ENCODE measurements around the gene RBMS3.

Gene RBMS3

GRCh38 chr3:29690686-29691353 is 409.9 kb downstream of the RBMS3 start:
- H3K4me1 ChIP-seq (ENCODE audit: control insufficient read depth, insufficient read depth, low read length): peaks cover 7% of the 10 kb centered on the region

DNA sequence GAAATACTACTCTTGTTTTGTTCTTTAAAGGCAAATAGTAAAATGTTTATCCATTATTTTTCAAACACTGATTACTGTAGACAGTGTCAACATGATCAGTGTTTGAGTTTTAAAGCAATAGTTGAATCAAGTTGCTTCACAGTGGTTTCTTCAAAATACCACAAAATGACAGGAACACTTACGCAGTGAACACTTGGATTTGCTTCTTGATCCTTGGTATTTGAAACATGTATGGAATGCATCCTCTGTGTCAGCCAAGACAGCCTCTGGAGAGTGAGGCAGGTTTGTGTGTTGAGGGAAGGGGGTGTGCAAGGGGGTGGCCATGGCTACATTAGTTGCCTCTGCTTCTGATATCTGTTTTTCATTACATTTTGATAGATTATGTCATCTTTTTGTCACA is 413.0 kb downstream of the RBMS3 start:
- no peaks in the 10 kb centered on the region for H3K9me3 ChIP-seq (ENCODE audit: control insufficient read depth, insufficient read depth, low read length)
- H3K4me1 ChIP-seq (ENCODE audit: control insufficient read depth, insufficient read depth, low read length): peaks cover 7% of the 10 kb centered on the region
- H3K4me3 ChIP-seq (ENCODE audit: low read depth, low read length): no peak overlapping the region
- no peaks in the 10 kb centered on the region for H3K36me3 ChIP-seq (ENCODE audit: control insufficient read depth, insufficient read depth, low read length)
- H3K27me3 ChIP-seq (ENCODE audit: control insufficient read depth, insufficient read depth, low read length): no peaks in the 10 kb centered on the region
- no peak overlapping the region for H3K9ac ChIP-seq (ENCODE audit: low read depth, low read length)

More at GRCh38 chr3:29690686-29691353, 409.9 kb downstream of the RBMS3 start:
- no peaks in the 10 kb centered on the region for H3K36me3 ChIP-seq (ENCODE audit: control insufficient read depth, insufficient read depth, low read length)
- no peak overlapping the region for H3K4me3 ChIP-seq (ENCODE audit: low read depth, low read length)
- no peaks in the 10 kb centered on the region for H3K9me3 ChIP-seq (ENCODE audit: control insufficient read depth, insufficient read depth, low read length)
- H3K9ac ChIP-seq (ENCODE audit: low read depth, low read length): no peak overlapping the region
- no peaks in the 10 kb centered on the region for H3K27me3 ChIP-seq (ENCODE audit: control insufficient read depth, insufficient read depth, low read length)

DNA sequence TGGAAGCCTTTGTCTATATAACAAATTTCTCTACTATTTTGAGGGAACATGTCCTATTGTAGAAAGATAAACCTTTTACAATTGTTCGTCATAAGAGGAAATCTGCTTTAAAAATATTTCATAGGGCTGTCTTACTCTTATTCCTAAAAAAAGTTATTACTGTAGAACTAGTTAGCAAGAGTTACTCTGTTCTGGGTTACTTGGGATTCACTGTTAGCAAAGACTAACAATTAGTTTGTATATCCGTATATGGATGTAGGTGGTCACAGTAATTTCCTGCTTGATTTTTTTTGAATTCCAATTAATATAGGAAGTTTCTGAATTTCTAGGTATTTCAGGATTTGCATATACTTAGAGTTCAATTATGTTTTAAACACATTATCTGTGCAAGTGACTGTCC is 413.5 kb downstream of the RBMS3 start:
- peaks cover 7% of the 10 kb centered on the region for H3K4me1 ChIP-seq (ENCODE audit: control insufficient read depth, insufficient read depth, low read length)
- no peak overlapping the region for H3K9ac ChIP-seq (ENCODE audit: low read depth, low read length)
- H3K36me3 ChIP-seq (ENCODE audit: control insufficient read depth, insufficient read depth, low read length): no peaks in the 10 kb centered on the region

DNA sequence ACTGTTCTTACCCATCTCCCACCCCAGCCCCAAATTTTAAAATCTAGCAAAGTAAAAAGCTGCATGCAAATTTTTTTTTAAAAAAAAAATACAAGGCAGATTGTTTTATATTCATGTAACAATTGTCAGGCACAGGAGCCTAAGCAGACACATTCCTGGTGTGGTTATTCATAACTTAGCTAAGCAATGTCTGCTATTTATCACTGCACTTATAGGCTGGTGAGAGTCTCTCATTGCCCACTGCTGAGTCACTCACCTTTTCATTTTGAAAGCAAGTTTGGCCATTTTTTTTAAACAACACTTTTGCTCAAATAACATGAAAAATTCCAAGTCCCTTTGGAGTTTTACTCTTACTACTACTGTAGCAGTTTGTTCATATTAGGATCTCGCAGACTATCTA is 413.9 kb downstream of the RBMS3 start:
- Histone ChIP-seq H3K36me3 (ENCODE audit: control insufficient read depth, insufficient read depth, low read length) (no peaks in the 10 kb centered on the region), H3K27me3 (ENCODE audit: control insufficient read depth, insufficient read depth, low read length) (no peaks in the 10 kb centered on the region), H3K4me3 (ENCODE audit: low read depth, low read length) (no peak overlapping the region), H3K4me1 (ENCODE audit: control insufficient read depth, insufficient read depth, low read length) (peaks cover 7% of the 10 kb centered on the region), H3K9ac (ENCODE audit: low read depth, low read length) (no peak overlapping the region), H3K9me3 (ENCODE audit: control insufficient read depth, insufficient read depth, low read length) (no peaks in the 10 kb centered on the region)

More for the DNA sequence above, 413.5 kb downstream of the RBMS3 start:
- no peak overlapping the region for H3K4me3 ChIP-seq (ENCODE audit: low read depth, low read length)
- H3K9me3 ChIP-seq (ENCODE audit: control insufficient read depth, insufficient read depth, low read length): no peaks in the 10 kb centered on the region
- no peaks in the 10 kb centered on the region for H3K27me3 ChIP-seq (ENCODE audit: control insufficient read depth, insufficient read depth, low read length)

DNA sequence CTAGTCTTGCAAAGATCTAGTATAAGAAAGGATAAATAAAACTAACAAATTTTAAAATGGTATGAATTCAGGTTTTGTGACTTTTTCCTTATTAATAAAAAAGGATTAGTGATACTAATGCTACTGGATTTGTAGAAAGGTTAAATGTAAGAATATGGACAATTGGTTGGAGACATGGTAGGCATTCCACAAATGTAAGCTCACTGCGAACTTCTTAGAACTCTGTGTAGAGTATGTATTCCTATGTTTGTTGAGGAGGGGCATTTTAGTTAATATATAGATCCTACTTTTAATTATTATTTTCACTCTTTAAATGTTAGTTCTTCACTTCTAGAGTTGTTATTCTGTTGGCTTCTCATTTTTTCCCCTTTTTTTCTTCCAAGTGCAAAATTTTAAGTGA is 414.3 kb downstream of the RBMS3 start:
- Histone ChIP-seq H3K4me1 (ENCODE audit: control insufficient read depth, insufficient read depth, low read length) (peaks cover 7% of the 10 kb centered on the region), H3K9ac (ENCODE audit: low read depth, low read length) (no peak overlapping the region), H3K4me3 (ENCODE audit: low read depth, low read length) (no peak overlapping the region), H3K36me3 (ENCODE audit: control insufficient read depth, insufficient read depth, low read length) (no peaks in the 10 kb centered on the region), H3K27me3 (ENCODE audit: control insufficient read depth, insufficient read depth, low read length) (no peaks in the 10 kb centered on the region), H3K9me3 (ENCODE audit: control insufficient read depth, insufficient read depth, low read length) (no peaks in the 10 kb centered on the region)

DNA sequence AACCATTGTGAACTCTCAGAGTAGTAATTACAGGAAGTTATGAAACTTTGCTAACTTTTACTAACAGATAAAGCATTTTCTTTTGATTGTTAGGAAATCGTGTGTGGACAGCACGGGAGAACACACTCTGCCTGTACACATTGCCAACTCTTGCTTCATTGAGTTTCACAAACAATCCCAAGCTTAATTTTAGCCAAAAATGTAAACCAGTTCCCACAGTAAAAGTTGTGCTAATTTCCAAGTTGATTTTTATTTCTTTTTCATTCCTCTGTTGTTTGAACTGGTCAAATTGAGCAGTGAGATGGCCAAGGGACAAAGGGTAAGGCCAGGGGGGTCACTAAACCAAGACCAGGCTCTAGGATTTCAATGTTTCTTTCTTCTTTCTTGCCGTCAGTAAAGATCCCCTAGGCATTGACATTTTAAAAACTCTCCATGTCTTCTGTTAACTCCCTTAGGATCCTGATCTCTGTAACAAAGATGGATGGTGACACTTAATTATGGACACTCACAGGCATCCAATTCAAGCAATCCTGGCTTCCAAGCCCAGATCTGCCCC is 414.9 kb downstream of the RBMS3 start:
- Histone ChIP-seq H3K36me3 (ENCODE audit: control insufficient read depth, insufficient read depth, low read length) (no peaks in the 10 kb centered on the region), H3K4me1 (ENCODE audit: control insufficient read depth, insufficient read depth, low read length) (peaks cover 7% of the 10 kb centered on the region), H3K27me3 (ENCODE audit: control insufficient read depth, insufficient read depth, low read length) (no peaks in the 10 kb centered on the region), H3K4me3 (ENCODE audit: low read depth, low read length) (no peak overlapping the region), H3K9me3 (ENCODE audit: control insufficient read depth, insufficient read depth, low read length) (no peaks in the 10 kb centered on the region), H3K9ac (ENCODE audit: low read depth, low read length) (no peak overlapping the region)

- no peaks in the 10 kb centered on the region for H3K36me3 ChIP-seq (ENCODE audit: control insufficient read depth, insufficient read depth, low read length)
- no peaks in the 10 kb centered on the region for H3K27me3 ChIP-seq (ENCODE audit: control insufficient read depth, insufficient read depth, low read length)
- H3K4me1 ChIP-seq (ENCODE audit: control insufficient read depth, insufficient read depth, low read length): peaks cover 7% of the 10 kb centered on the region
- no peak overlapping the region for H3K4me3 ChIP-seq (ENCODE audit: low read depth, low read length)
- H3K9me3 ChIP-seq (ENCODE audit: control insufficient read depth, insufficient read depth, low read length): no peaks in the 10 kb centered on the region
- no peak overlapping the region for H3K9ac ChIP-seq (ENCODE audit: low read depth, low read length)
Measured at GRCh38 chr3:29696311-29696710, 415.4 kb downstream of the RBMS3 start.

GRCh38 chr3:29697989-29698388 is 417.1 kb downstream of the RBMS3 start:
- no peaks in the 10 kb centered on the region for H3K27me3 ChIP-seq (ENCODE audit: control insufficient read depth, insufficient read depth, low read length)
- H3K9ac ChIP-seq (ENCODE audit: low read depth, low read length): no peak overlapping the region
- no peaks in the 10 kb centered on the region for H3K9me3 ChIP-seq (ENCODE audit: control insufficient read depth, insufficient read depth, low read length)

DNA sequence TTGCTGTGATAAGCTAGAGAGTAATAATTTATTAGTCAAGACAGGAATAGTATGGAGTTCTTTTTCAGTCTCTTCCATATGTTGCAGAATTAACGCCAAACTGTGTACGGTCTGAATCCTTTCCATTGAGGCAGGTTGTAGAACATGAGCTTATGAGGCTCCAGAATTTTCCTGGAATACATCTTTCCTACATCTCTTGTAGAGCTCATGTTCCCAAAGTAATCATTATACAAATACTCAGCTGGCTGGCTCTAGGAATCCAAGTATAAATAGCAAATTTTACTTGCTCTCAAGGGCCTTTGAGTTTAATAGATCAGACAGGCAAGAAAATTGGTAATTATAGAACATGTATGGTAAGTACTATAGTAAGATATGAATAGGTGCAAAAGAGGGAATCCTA is 419.4 kb downstream of the RBMS3 start:
- no peaks in the 10 kb centered on the region for H3K4me1 ChIP-seq (ENCODE audit: control insufficient read depth, insufficient read depth, low read length)
- H3K36me3 ChIP-seq (ENCODE audit: control insufficient read depth, insufficient read depth, low read length): no peaks in the 10 kb centered on the region
- no peaks in the 10 kb centered on the region for H3K9me3 ChIP-seq (ENCODE audit: control insufficient read depth, insufficient read depth, low read length)
- H3K27me3 ChIP-seq (ENCODE audit: control insufficient read depth, insufficient read depth, low read length): no peaks in the 10 kb centered on the region
- H3K9ac ChIP-seq (ENCODE audit: low read depth, low read length): no peak overlapping the region
- H3K4me3 ChIP-seq (ENCODE audit: low read depth, low read length): no peak overlapping the region

More at GRCh38 chr3:29697989-29698388, 417.1 kb downstream of the RBMS3 start:
- Histone ChIP-seq H3K4me3 (ENCODE audit: low read depth, low read length) (no peak overlapping the region), H3K4me1 (ENCODE audit: control insufficient read depth, insufficient read depth, low read length) (peaks cover 7% of the 10 kb centered on the region), H3K36me3 (ENCODE audit: control insufficient read depth, insufficient read depth, low read length) (no peaks in the 10 kb centered on the region)

- Histone ChIP-seq H3K4me1 (ENCODE audit: control insufficient read depth, insufficient read depth, low read length) (peaks cover 5% of the 10 kb centered on the region), H3K4me3 (ENCODE audit: low read depth, low read length) (no peak overlapping the region), H3K27me3 (ENCODE audit: control insufficient read depth, insufficient read depth, low read length) (no peaks in the 10 kb centered on the region), H3K9me3 (ENCODE audit: control insufficient read depth, insufficient read depth, low read length) (no peaks in the 10 kb centered on the region), H3K36me3 (ENCODE audit: control insufficient read depth, insufficient read depth, low read length) (no peaks in the 10 kb centered on the region), H3K9ac (ENCODE audit: low read depth, low read length) (no peak overlapping the region)
Measured at GRCh38 chr3:29701326-29701983, 420.6 kb downstream of the RBMS3 start.

DNA sequence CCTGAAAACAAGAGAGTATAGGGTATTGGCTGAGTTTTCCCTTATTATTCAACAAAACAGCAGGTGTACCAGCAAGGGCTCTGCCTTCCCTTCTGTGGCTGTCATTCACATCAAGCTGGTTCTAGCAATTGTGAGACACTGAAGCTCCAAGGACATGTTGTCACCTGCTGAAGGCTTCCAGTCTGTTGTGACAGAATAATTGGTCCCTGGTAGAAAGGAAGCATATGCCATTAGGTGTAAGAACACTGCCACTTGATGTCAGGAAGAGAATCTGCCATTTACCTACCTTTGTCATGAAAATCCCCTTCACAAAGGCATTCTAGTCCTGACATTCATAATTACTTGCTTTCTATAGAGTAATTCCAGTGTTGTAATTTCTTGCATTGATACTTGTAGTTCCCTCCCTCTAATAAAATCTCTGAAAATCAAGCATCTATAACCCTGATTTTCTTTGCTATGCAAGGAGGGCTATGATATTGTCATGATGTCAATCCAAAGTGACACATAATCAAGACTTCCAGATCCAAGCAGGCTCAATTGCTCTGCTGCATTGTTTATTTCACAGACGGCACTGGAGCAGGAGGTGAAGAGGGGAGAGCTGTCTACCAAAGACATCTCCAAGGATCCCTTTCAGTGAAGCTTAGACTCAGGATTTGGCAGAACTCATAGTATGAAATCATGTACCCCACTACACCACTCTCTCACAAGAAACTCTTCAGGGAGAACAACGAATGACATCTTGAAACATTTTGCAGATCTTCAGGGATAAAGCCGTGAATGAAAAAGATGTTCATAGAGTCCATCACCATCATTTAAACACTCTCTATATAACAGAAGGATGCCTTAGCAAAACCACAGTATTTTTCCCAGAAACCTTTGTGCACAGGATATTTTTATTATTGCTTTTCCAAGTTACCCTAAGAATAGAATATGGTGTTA is 425.3 kb downstream of the RBMS3 start:
- H3K9me3 ChIP-seq (ENCODE audit: control insufficient read depth, insufficient read depth, low read length): no peaks in the 10 kb centered on the region
- H3K27me3 ChIP-seq (ENCODE audit: control insufficient read depth, insufficient read depth, low read length): no peaks in the 10 kb centered on the region
- H3K36me3 ChIP-seq (ENCODE audit: control insufficient read depth, insufficient read depth, low read length): no peaks in the 10 kb centered on the region

More for the DNA sequence above, 425.3 kb downstream of the RBMS3 start:
- no peak overlapping the region for H3K4me3 ChIP-seq (ENCODE audit: low read depth, low read length)
- H3K9ac ChIP-seq (ENCODE audit: low read depth, low read length): no peak overlapping the region
- peaks cover 5% of the 10 kb centered on the region for H3K4me1 ChIP-seq (ENCODE audit: control insufficient read depth, insufficient read depth, low read length)

Data from iPS-15b (cell line).